RWPE1 (cell line): Measurements from ENCODE around the gene INPP5A.
"Not testable (repeated sequence)": the region's sequence is repeated elsewhere in the genome, so short reads cannot be mapped to it uniquely, and the experiment has no call there.

Source experiments
- CTCF ChIA-PET: fragments of 350-600 bp; sonication (Branson Sonifier 250); formaldehyde crosslinking; extraction: SDS; loops from one replicate; lab custom pipeline; 2021; lab: Yijun Ruan, JAX
- POLR2A ChIA-PET: fragments of 400-600 bp; formaldehyde crosslinking; extraction: SDS; loops from one replicate; lab custom pipeline; 2020; ENCODE audit warnings: antibody characterized with exemption; ENCODE audit not compliant: low non-redundant PET; lab: Yijun Ruan, JAX
- DNase-seq: peaks from one replicate; pipeline ENCODE4 v3.0.0; 2012; ENCODE audit warnings: low spot score
- H3K27ac ChIP-seq: fragments of 450-650 bp; 2 replicates; pipeline ENCODE4 v1.5.1; 2017
- TF ChIP-seq, protein P1 (sequence below): fragments of 450-650 bp; conservative IDR thresholded peaks from 2 replicates; pipeline ENCODE4 v1.5.1; 2017; ENCODE audit warnings: low read depth, mild to moderate bottlenecking

INPP5A gene

DNA sequence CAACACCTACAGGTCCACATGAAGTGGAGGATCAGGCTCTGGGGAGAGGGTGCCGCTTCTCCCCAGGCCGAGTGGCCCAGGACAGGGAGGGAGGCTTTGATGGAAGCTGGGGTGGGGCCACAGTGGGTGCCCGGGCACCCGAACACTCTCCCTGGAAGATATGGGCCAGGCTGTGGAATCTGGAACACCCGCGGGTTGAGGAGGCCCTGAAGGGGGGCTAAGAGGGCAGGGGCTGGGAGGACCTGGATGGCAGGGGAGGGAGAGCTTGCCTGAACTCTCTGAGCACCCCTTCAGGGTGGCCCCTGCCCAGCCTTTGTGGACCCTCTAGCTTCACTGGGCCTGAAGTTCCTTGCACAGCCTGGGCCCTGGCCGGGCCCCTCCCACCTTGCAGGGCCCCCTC is 252.9 kb downstream of the INPP5A start:
- H3K27ac ChIP-seq = no peak overlapping the region
- ChIA-PET POLR2A (no interaction called here), CTCF (interaction anchor here (1.2 kb wide), 1 partner anchor 136 kb away, joined by 4 read pairs; no protein-coding TSS in a partner anchor)
- no peak for DNase-seq
- TF ChIP-seq, protein P1, sequence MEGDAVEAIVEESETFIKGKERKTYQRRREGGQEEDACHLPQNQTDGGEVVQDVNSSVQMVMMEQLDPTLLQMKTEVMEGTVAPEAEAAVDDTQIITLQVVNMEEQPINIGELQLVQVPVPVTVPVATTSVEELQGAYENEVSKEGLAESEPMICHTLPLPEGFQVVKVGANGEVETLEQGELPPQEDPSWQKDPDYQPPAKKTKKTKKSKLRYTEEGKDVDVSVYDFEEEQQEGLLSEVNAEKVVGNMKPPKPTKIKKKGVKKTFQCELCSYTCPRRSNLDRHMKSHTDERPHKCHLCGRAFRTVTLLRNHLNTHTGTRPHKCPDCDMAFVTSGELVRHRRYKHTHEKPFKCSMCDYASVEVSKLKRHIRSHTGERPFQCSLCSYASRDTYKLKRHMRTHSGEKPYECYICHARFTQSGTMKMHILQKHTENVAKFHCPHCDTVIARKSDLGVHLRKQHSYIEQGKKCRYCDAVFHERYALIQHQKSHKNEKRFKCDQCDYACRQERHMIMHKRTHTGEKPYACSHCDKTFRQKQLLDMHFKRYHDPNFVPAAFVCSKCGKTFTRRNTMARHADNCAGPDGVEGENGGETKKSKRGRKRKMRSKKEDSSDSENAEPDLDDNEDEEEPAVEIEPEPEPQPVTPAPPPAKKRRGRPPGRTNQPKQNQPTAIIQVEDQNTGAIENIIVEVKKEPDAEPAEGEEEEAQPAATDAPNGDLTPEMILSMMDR = no peak

DNA sequence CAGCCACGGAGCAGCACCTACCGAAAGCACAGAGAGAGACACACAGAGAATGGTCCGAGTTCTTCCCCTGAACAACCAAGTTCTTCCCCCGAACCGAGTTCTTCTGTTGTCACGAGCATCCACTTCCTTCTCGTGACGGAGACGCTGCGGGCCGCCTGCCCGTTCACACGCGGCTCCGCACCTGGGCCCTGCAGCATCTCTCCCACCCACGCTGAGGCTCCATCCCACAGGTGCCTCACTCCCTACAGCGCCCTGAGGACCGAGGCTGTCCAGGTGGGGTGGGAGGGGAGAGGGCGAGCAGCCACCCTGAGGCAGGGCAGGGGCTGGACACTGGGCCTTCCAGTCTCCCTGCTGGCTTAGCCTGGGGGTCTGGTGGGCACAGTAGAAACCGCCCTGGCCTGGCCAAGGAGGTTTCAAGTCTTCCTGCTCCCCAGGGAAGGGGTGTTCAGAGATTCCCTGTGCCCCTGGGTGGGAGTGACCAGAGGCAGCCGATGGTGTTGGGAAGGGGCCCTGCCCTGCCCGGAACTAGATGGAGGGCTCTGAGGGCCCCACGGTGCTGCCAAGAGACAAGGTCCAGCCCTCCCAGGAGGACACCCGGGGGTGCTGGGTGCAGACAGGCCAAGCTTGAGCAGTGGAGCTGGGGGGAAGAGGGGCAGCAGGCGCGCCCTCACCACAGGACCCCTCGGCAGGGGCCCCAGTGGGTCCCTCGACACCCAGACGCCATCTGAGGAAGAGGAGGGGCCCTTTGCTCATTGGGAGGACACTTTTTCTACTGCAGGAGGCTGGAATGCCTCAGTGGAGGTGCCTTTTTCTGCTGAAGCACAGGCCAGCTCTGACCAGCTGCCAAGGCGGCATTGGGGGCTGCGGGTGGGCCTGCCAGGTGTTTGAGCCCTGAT is 253.6 kb downstream of the INPP5A start:
- ChIA-PET CTCF (no interaction called here), POLR2A (no interaction called here)
- no peak for DNase-seq
- TF ChIP-seq, protein P1 = no peak
- H3K27ac ChIP-seq = no peak overlapping the region

DNA sequence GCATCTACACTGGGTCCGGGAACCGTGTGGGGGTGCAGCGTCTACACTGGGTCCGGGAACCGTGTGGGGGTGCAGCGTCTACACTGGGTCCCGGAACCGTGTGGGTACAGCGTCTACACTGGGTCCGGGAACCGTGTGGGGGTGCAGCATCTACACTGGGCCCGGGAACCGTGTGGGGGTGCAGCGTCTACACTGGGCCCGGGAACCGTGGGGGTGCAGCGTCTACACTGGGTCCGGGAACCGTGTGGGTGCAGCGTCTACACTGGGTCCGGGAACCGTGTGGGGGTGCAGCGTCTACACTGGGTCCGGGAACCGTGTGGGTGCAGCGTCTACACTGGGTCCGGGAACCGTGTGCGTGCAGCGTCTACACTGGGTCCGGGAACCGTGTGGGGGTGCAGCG is 254.5 kb downstream of the INPP5A start:
- POLR2A ChIA-PET = not testable (repeated sequence)

DNA sequence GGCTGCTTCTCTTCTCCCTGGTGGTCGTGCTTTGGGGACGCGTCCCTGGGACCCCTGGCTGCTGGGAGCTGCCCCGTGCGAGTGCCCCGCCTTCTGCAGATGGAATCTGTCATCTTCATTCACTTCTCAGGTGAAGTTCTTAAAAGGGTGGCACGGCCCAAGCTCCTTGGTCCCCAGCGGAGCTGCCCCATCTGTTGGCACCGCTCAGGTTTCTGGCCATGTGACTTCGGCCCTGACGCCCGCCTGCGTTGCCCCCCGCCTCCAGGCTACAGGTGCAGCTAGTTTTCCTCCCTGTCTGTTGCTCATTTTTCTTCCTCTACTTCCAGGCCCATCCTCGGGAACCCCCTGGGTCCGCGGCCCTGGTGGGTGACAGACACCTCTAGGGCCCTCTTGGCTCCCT is 255.2 kb downstream of the INPP5A start:
- CTCF ChIA-PET = interaction anchor here (0.6 to 1.3 kb wide), 2 partner anchors 138 to 559 kb away, joined by 4 to 9 read pairs; no protein-coding TSS in a partner anchor
- no peak overlapping the region for H3K27ac ChIP-seq
- TF ChIP-seq, protein P1 = no peak
- POLR2A ChIA-PET = no interaction called here
- no peak for DNase-seq

More for the DNA sequence above, 254.5 kb downstream of the INPP5A start:
- CTCF ChIA-PET, DNase-seq, H3K27ac ChIP-seq: not testable (repeated sequence)

DNA sequence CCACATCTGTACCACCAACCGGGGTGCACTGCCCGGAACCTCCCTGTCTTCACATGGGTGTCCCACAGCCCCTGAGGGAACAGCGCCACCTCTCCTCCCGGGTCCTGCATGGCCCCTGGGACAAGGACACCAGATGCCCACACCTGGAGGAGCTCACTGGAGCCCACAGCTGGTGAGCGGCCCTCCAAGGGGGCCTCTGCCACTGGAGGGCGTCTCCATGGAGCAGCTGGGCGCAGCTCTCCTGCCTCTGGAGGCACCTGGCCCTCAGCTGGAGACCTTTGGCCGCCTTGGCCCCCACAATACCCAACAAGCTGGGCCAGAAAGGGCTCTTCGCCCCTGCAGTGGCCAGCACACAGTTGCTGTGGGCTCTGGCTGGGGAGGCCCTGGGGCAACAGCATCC is 255.6 kb downstream of the INPP5A start:
- no peak for DNase-seq
- POLR2A ChIA-PET = no interaction called here
- H3K27ac ChIP-seq = no peak overlapping the region
- TF ChIP-seq, protein P1 = no peak
- CTCF ChIA-PET = interaction anchor here (0.6 to 1.3 kb wide), 3 partner anchors 9 to 559 kb away, joined by 3 to 9 read pairs (median 4); no protein-coding TSS in a partner anchor

DNA sequence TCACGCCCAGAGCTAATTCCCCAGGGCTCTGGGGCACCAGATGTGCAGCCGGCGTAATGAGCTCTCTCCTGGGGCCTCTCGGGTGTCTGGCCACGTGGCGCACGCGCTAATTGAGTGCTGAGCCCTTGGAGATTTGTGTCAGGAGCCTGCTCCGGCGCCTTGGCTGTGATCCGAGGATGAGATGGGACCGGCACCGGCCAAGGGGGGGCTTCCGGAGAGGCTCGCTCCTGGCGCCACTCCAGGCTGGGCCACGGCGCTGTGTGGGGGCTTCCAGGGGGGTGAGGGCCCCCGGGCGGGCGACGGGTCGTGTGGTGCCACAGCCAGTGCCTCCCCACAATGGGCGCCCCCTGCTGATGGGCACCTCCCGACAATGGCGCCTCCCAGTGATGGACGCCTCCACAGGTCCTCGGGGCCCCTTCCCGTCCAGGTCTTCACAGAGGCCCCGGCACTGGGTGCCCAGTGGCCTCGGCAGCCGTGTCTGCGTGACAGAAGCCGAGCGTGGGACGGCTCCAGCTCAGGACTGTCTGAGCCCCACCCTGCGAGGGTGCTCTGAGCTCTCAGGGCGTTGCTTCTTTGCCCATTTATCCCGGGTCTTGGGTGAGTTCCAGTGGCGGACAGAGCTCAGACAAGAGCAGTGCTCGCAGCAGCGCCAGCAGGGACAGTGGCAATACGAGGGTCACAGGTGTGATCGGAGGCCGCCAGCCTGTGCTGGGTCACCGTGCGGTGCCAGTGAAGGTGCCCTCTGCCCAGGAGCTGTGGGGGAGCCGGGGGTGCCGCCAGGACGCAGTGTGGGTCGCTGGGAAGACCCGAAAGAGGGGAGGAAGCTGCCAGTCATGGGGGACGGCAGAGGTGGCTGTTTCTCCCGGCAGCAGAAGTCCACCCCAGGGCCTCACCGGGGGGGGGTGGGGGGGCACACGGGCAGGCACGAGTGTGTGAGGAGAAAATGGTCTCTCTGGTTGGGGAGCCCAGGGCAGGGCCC is 256.6 kb downstream of the INPP5A start:
- CTCF ChIA-PET = interaction anchor here (0.7 to 1.3 kb wide), 3 partner anchors 9 to 139 kb away, joined by 3 to 9 read pairs (median 4); no protein-coding TSS in a partner anchor
- TF ChIP-seq, protein P1 = no peak
- POLR2A ChIA-PET = no interaction called here

More for the DNA sequence above, 256.6 kb downstream of the INPP5A start:
- H3K27ac ChIP-seq = no peak overlapping the region
- DNase-seq = no peak
